Omental fat pad (tissue), 4 donors: ENCODE results near the gene ST8SIA5. TPM values are rescaled to one million over a fixed set of nuclear protein-coding genes. Genes with fewer than 3 reads are reported as not detected.

Experiments used
- ATAC-seq: fragments of 150-250 bp; one replicate; pipeline ENCODE4 v1.9.1; 2016; ENCODE audit warnings: mild to moderate bottlenecking, moderate library complexity; ENCODE audit not compliant: low FRiP score
- DNase-seq: peaks from one replicate; pipeline ENCODE4 v3.0.0-alpha.2; 2019; ENCODE audit warnings: low spot score
- total RNA-seq, 4 donors: library from RNA; depleted of rRNA; stranded (reverse); fragments of >200 nt; gene quantifications; one replicate each; pipeline ENCODE4 v1.1.0, GENCODE V29; 2016
- TF ChIP-seq, protein P1 (sequence below), 3 donors: fragments of 450-650 bp; IDR thresholded peaks; one replicate each; pipeline ENCODE4 v1.5.1; 2016 to 2017; ENCODE audit warnings: antibody characterized with exemption in 3 of 3, mild to moderate bottlenecking in 3 of 3, moderate library complexity in 2 of 3

The ST8SIA5 gene
- total RNA-seq, 4 donors from 2014 or later = 0.50 TPM; not detected in 3

DNA sequence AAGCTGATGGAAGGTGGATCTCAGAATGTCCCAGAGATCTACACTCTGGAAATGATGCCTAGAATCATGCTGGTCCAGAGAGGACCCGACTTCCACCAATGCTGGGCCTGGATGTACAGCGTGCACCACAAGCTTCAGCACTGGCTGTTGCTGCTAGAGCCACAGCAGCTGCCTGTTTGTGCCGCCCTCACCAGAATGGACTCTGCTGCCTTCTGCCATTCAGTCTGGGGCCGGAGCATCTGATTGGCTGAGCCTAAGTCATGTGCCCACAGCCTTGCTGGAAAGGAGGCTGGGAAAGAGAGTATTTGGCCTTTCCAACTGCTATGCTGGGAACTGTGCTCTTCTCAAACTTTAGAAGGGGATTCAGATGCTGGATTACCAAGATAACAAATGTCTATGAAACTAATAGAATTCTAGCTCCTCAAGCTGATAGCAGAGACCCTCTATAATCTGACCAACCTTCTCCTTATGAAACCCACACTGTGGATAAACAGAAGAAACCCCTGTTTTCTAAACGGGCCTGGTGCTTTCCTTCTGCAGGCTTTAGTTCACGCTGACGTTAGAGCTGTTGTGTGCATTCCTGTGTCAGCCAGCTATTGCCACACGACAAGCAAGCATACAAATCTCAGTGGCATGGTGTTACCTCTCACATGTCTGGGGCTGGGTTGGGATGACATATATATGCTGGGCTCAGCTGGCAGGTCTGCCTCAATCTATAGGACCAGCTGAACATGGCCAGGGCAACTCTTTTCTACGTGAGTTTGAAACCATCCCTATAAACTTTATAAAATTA, 95.7 kb downstream of the ST8SIA5 start:
- DNase-seq = no peak
- ATAC-seq = no peak
- TF ChIP-seq, protein P1, sequence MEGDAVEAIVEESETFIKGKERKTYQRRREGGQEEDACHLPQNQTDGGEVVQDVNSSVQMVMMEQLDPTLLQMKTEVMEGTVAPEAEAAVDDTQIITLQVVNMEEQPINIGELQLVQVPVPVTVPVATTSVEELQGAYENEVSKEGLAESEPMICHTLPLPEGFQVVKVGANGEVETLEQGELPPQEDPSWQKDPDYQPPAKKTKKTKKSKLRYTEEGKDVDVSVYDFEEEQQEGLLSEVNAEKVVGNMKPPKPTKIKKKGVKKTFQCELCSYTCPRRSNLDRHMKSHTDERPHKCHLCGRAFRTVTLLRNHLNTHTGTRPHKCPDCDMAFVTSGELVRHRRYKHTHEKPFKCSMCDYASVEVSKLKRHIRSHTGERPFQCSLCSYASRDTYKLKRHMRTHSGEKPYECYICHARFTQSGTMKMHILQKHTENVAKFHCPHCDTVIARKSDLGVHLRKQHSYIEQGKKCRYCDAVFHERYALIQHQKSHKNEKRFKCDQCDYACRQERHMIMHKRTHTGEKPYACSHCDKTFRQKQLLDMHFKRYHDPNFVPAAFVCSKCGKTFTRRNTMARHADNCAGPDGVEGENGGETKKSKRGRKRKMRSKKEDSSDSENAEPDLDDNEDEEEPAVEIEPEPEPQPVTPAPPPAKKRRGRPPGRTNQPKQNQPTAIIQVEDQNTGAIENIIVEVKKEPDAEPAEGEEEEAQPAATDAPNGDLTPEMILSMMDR (IDR thresholded peaks at IDR 0.05) = no peak

GRCh38 chr18:46659484-46659883, 97.4 kb downstream of the ST8SIA5 start:
- ATAC-seq (no peak), DNase-seq (no peak)
- TF ChIP-seq, protein P1 (IDR thresholded peaks at IDR 0.05) = no peak

- DNase-seq (no peak), ATAC-seq (no peak)
- TF ChIP-seq, protein P1 (IDR thresholded peaks at IDR 0.05) = no peak
These were observed 99.5 kb downstream of the ST8SIA5 start, which contains the start of gene LOXHD1 for GRCh38 chr18:46657115-46657955. TSS of gene LOXHD1 (minus strand) at chr18:46657220. CDS start at chr18:46657033, 187 bp downstream.

- TF ChIP-seq, protein P1 (IDR thresholded peaks at IDR 0.05) = no peak
- ATAC-seq (no peak), DNase-seq (no peak)
These were observed 100.3 kb downstream of the ST8SIA5 start for GRCh38 chr18:46656326-46657114.

GRCh38 chr18:46652372-46652771, 104.5 kb downstream of the ST8SIA5 start:
- no peak for ATAC-seq
- no peak for DNase-seq
- TF ChIP-seq, protein P1 (IDR thresholded peaks at IDR 0.05) = no peak

DNA sequence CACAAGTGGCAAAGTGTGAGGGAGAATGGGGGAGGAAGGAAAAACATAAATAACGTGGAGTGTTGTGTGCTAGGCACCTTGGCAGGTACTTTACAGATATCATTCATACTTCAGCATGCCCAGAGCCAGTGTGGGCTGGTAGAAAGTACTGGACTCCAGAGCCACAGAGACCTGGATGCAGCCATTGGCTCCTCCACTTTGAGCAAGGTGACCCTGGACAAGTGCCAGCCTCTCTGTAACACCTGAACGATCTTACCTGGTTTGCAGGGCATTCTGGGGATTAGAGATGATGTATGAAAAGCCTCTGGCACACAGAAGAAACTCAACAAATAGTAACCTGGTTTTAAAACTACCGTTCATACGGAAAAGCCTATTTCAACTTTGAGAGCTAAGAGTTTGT, 106.2 kb downstream of the ST8SIA5 start:
- no peak for DNase-seq
- TF ChIP-seq, protein P1 (IDR thresholded peaks at IDR 0.05) = no peak
- ATAC-seq = no peak
